Forelimb muscle (tissue), 1 donor: ENCODE measurements around the gene ARHGEF4. TPM values are rescaled to one million over a fixed set of nuclear protein-coding genes. Genes with fewer than 3 reads are reported as not detected.
"Not testable (repeated sequence)": the region's sequence is repeated elsewhere in the genome, so short reads cannot be mapped to it uniquely, and the experiment has no call there.

ENCODE experiments used
- DNase-seq: peaks from one replicate; pipeline ENCODE4 v3.0.0-alpha.2; 2013; ENCODE audit warnings: low read depth
- polyA plus RNA-seq: library from polyadenylated mRNA; unstranded; fragments of 120-200 nt; gene quantifications from one replicate; pipeline ENCODE4 v1.2.1, GENCODE V29; 2013; ENCODE audit not compliant: insufficient read length

The ARHGEF4 gene
- polyA plus RNA-seq, 1 donor, result 11.3 TPM

DNA sequence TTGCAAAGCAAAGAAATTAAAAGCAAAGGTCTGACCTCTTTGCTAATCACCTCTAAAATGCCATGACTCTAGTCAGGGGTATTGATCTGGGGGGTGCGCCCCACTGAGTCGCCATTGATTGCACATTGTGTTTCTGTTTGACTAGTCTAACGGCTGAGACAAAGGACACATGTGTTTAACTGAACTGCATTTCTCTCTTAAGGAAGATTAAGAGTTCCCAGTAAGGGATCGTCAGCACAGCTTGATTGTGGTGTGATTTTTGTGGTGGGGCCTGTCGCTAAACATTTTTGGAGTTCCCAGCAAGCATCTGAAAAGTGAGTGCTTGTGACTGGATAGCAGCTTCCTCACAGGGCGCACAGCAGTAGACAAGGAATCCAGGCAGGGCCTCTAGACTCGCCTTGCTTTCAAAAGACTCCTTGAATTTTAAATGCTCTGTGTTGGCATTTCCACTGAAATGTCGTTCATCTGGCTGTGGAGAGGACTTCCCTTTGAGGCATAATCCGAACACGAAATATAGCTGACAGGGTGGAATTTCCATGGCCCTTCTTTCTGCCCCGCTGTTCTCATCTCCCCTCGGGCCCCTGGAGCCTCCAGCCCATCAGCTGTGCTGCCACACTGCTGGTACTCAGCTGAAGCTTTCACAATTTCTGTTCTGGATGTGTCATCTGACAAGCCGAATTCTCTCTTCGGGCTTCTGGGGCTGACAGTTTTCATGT, 130.2 kb downstream of the ARHGEF4 start:
- no peak for DNase-seq

DNA sequence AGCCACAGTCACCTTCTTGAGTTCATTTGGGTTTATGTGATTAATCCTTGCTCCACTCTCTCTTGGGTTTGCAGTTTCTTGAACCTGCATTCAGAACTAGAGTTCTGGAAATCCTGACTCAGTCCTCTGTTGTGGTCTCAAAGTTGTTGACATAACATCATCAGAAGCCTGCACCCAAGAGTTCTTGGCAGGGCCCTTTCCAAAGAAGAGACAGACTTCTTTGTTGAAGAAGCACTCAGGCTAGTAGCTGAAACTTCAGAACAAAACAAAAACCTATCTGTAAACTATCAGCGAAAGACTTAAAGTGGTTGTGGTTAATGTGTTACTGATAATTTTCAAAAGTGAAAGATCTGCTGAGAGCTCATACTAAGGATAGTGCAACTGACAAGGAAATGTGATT, 135.7 kb downstream of the ARHGEF4 start:
- DNase-seq, result no peak

DNA sequence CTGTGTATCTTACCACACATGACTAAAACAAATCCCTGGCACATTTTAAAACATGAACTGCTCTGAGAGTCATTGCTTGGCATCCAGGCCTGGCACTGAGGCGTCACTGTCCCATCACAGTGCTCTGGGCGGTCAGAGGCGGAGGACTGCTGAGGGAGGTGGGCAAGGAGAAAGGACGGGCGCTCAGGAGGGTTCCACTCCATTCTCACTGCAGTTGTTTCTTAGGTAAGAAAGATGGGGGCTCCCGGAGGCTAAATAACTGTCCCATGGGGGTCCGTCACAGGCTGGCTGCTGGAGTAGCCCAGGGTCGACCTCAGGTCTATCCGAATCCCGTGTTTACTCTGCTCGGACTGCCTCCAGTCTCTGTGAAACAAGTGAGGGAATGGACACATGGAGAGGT, 139.0 kb downstream of the ARHGEF4 start:
- no peak for DNase-seq

- DNase-seq, result no peak
Observed at GRCh38 chr2:130976591-130977237, 140.0 kb downstream of the ARHGEF4 start.

GRCh38 chr2:130977461-130978050, 140.8 kb downstream of the ARHGEF4 start:
- DNase-seq, result no peak

GRCh38 chr2:130981667-130982066, 145.0 kb downstream of the ARHGEF4 start:
- no peak for DNase-seq

- no peak for DNase-seq
Observed at GRCh38 chr2:130985206-130985780, 148.6 kb downstream of the ARHGEF4 start.

DNA sequence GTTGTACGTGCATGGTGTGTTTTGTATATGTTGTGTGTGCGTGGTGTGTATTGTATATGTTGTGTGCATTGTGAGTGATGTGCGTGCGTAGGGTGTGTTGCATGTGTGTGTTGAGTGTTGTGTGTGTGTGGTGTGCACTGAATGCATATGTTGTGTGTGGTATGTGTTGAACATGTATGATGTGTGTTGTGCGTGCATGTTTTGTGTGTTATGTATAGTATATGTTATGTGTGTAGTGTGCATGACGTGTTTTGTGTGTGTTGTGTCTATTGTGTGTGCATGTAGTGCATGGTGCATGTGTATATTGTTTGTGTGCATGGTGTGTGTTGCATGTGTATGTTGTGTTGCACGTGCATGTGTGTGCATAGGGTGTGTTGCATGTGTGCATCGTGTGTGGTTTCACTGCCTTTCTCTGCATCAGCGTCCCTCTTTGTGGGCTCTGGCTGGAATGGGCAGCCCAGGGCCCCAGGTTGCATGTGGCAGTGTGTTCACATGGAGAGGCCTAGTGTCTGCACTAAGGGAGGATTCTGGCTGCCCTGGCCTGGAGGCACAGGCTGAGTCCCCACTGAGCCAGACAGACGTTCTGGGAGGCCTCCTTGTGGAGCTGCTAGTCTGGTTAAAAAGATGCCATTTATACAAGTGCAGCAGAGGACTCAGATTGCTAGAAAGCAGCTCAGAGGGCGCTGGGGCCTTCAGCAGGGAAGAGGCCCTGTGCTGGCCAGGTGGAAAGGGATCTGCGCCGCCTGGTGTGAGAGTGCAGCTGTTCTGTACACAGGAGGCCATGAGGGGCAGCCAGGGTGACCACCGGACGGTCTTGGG, 149.3 kb downstream of the ARHGEF4 start:
- no peak for DNase-seq

DNA sequence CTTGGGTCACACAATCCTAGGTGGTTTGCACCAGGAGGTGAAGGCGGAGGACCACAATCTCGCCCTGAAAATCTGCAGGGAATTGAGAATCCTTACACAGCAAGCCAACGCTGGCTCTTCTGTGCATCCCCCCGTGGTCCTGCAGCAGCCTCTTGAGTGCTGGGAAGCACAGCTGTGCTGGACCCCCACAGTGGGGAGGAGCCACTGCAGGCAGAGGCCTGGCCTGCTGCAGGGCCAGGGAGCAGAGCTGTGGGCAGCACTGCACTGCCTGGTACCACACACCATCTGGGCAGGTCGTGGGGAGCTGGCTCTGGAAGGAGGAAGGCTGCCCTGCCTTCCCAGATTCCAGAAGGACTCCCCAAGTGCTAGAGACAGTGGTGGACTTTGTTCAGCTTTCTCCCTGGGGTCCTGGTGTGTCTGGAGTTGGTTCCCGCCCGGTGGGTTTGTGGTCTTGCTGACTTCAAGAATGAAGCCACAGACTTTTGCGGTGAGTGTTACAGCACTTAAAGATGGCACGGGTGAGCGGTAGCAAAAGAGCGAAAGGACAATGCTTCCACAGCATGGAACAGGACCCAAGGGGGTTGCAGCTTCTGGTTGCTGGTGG, 150.3 kb downstream of the ARHGEF4 start:
- no peak for DNase-seq

GRCh38 chr2:130987519-130988425, 151.1 kb downstream of the ARHGEF4 start:
- DNase-seq, result no peak

DNA sequence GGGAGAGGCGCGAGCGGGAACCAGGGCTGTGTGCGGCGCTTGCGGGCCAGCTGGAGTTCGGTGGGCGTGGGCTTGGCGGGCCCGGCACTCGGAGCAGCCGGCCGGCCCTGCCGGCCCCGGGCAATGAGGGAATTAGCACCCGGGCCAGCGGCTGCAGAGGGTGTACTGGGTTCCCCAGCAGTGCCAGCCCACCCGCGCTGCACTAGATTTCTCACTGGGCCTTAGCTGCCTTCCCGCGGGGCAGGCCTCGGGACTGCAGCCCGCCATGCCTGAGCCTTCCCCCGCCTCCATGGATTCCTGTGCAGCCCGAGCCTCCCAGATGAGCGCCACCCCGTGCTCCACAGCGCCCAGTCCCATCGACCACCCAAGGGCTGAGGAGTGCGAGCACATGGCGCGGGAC, 154.7 kb downstream of the ARHGEF4 start:
- DNase-seq, result not testable (repeated sequence)

DNA sequence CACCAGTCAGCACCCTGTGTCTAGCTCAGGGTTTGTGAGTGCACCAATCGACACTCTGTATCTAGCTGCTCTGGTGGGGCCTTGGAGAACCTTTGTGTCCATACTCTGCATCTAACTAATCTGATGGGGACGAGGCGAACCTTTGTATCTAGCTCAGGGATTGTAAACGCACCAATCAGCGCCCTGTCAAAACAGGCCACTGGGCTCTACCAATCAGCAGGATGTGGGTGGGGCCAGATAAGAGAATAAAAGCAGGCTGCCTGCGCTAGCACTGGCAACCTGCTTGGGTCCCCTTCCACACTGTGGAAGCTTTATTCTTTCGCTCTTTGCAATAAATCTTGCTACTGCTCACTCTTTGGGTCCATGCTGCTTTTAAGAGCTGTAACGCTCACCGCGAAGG, 155.3 kb downstream of the ARHGEF4 start:
- DNase-seq, result not testable (repeated sequence)

- DNase-seq, result no peak
Observed at GRCh38 chr2:130996691-130997090, 160.0 kb downstream of the ARHGEF4 start.

DNA sequence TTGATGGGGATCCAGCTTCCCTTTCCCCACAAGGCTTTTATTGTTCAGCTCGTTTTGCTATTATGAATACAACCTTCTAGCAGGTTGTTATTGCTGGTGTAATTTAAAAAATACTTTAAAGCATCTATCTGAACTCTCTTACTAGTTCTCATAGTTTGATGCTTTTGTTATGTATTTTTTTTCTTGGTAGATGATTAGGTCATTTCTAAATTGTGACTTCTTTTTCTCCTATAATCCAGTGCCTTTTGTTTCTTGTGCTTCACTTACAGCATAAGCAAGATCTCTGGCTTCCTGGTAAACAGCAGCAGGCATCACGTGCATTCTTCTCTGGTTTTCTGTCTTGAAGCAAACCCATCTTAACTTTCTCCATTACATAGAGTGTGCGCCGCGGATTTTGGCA, 160.5 kb downstream of the ARHGEF4 start:
- DNase-seq, result no peak

DNA sequence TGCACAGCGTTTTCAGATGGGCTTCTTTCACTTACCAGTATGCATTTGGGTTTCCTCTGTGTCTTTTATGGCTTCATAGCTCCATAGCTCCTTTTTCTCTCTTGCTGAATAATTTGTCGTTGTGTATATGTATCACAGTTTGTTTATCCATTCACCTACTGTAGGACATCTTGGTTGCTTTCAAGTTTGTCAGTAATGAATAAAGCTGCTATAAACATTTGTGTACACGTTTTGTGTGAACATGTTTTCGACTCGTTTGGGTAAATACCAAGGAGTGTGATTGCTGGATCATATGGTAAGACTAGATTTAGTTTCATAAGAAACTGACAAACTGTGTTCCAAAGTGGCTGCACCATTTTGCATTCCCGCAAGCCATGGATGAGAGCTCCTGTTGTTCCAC, 161.8 kb downstream of the ARHGEF4 start:
- no peak for DNase-seq

DNA sequence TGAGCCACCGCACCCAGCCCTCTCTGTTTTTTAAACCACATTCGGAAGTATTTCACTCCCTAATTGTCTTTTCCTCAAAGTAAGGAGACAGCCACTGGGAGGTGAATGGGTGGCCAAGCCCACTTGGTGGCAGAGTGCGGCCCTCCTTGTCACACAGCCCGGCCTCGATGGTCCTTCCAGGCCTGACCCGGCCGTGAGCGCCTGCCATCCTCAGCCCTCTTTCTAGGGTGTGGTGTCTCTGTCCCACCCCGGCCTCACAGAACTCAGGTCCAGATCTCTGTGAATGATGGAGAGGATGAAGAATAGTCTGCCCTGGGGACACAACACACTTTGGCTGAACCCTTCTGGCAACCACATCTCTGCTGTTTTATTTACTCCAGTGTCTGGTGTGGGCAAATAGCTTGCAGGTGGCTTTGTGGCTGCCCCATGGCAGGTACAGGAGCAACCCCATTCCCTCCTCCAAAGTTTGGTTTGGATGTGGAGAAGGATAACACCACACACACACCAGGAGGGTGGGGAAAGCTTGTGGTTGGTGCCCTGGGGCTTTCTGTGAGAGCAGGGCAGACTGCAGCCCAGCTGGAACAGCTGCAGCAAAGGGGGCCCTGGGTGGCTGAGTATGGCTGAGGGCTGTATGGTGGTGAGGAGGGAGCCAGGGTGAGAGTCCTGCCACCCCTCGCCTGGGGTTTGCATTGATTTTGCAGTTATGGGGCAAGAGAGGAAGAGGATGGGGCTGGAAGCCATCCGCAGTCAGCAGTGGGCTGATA, 167.9 kb downstream of the ARHGEF4 start:
- DNase-seq, result no peak

DNA sequence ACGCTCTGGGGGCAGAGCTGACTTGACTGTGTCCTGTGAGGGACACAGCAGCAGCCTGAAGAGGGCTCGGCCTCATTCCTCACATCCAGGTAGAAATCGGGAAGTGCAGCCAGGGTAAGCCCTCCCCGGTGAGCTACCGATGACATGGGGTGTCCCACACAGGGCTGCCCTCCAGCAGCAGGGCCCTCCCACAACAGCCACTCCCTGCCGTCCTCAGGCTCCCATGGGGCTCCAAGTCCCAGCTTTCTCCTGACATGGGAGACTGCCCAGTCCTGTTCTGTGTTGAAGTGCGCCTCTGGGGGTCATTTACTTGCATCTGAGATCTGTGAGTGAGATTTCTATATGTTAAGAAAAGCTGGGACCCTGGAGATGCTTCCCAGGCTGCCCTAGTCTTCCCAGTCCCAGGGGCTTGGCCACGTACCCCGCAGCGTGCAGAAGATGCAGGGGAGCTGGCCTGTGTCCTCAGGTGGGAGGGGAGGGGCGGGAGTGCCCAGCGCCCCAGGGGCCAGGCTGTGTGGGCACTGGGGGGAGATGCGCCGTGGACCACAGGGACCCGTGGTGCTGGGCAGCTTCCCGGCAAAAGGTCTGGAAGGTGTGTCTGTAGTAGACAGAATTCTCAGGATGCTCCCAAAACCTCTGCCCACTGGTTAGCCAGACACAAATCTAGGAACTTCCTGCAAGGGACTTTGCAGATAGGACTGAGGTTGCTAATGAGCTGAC, 168.7 kb downstream of the ARHGEF4 start:
- DNase-seq, result no peak

- DNase-seq, result no peak
Observed at GRCh38 chr2:131006561-131006960, 169.8 kb downstream of the ARHGEF4 start.

GRCh38 chr2:131008967-131009366, 172.3 kb downstream of the ARHGEF4 start:
- DNase-seq, result no peak
